Activated T-cell treated with anti-CD3 and anti-CD28 coated beads for 1 hour (primary cell): Measurements from ENCODE around the gene EEPD1.
A peak's percentile ranks its signal among the peaks of the same experiment; 100 is the strongest.
"Not testable (repeated sequence)": the region's sequence is repeated elsewhere in the genome, so short reads cannot be mapped to it uniquely, and the experiment has no call there.

Experiments used
- DNase-seq: peaks from one replicate; pipeline ENCODE4 v3.0.0-alpha.2; 2020; ENCODE audit warnings: low read depth

Gene EEPD1

GRCh38 chr7:36152756-36153570, at the start of gene EEPD1:
TSS of gene EEPD1 (plus strand) at chr7:36153254. CDS start at chr7:36154325, 1,071 bp downstream.
- DNase-seq: peak; percentile 99

- DNase-seq: no peak
These were observed 49.1 kb upstream of the EEPD1 start for GRCh38 chr7:36103837-36104561.

GRCh38 chr7:36106972-36107908, 45.8 kb upstream of the EEPD1 start:
- DNase-seq: not testable (repeated sequence)

- DNase-seq: no peak
These were observed 45.0 kb upstream of the EEPD1 start for GRCh38 chr7:36107926-36108631.

GRCh38 chr7:36109013-36109627, 43.9 kb upstream of the EEPD1 start:
- no peak for DNase-seq

- DNase-seq: no peak
These were observed 42.5 kb upstream of the EEPD1 start for GRCh38 chr7:36110584-36110983.

GRCh38 chr7:36112969-36113368, 40.1 kb upstream of the EEPD1 start:
- DNase-seq: no peak

- no peak for DNase-seq
These were observed 38.7 kb upstream of the EEPD1 start for GRCh38 chr7:36114355-36114754.

GRCh38 chr7:36115448-36116321, 37.4 kb upstream of the EEPD1 start:
- DNase-seq: peak; percentile 22

- DNase-seq: no peak
These were observed 36.5 kb upstream of the EEPD1 start for GRCh38 chr7:36116347-36117202.

GRCh38 chr7:36117203-36117840, 35.7 kb upstream of the EEPD1 start:
- DNase-seq: no peak

GRCh38 chr7:36118344-36118743, 34.7 kb upstream of the EEPD1 start:
- no peak for DNase-seq

- DNase-seq: no peak
These were observed 33.9 kb upstream of the EEPD1 start for GRCh38 chr7:36119005-36119706.

- DNase-seq: not testable (repeated sequence)
These were observed 32.9 kb upstream of the EEPD1 start for GRCh38 chr7:36119983-36120646.

GRCh38 chr7:36125630-36126029, 27.4 kb upstream of the EEPD1 start:
- not testable (repeated sequence) for DNase-seq

- no peak for DNase-seq
These were observed 25.8 kb upstream of the EEPD1 start for GRCh38 chr7:36127075-36127740.
